DOHH2 (cell line): ENCODE data around the gene S100A4.

Experiments
- H3F3A ChIP-seq: fragments of 200-600 bp; sonication (generic), shearing (Covaris generic); 2 replicates; pipeline ENCODE4 v1.6.0; 2016; ENCODE audit warnings: antibody characterized with exemption, mild to moderate bottlenecking; ENCODE audit not compliant: control insufficient read depth, insufficient read depth
- H3K27ac ChIP-seq: fragments of 200-600 bp; sonication (generic); 2 replicates; pipeline ENCODE4 v1.5.1; 2014; ENCODE audit warnings: low read depth, mild to moderate bottlenecking, low read length, moderate library complexity
- H3K27me3 ChIP-seq: fragments of 200-600 bp; sonication (generic); 2 replicates; pipeline ENCODE4 v1.6.1; 2014; ENCODE audit warnings: mild to moderate bottlenecking, low read length, mixed read lengths; ENCODE audit not compliant: control insufficient read depth
- H3K36me3 ChIP-seq: fragments of 200-600 bp; sonication (generic); 2 replicates; pipeline ENCODE4 v1.6.1; 2014; ENCODE audit warnings: mild to moderate bottlenecking, low read length, moderate library complexity, mixed read lengths; ENCODE audit not compliant: control insufficient read depth
- H3K4me1 ChIP-seq: fragments of 200-600 bp; sonication (generic); 2 replicates; pipeline ENCODE4 v1.6.1; 2014; ENCODE audit warnings: mild to moderate bottlenecking, low read length, mixed read lengths; ENCODE audit not compliant: control insufficient read depth
- H3K4me2 ChIP-seq: fragments of 200-600 bp; sonication (generic); 2 replicates; pipeline ENCODE4 v1.6.0; 2014; ENCODE audit warnings: mild to moderate bottlenecking, low read length, moderate library complexity
- H3K4me3 ChIP-seq: fragments of 200-600 bp; sonication (generic); 2 replicates; pipeline ENCODE4 v1.5.1; 2014; ENCODE audit warnings: mild to moderate bottlenecking, low read length, mixed read lengths
- H3K79me2 ChIP-seq: fragments of 200-600 bp; sonication (generic); 2 replicates; pipeline ENCODE4 v1.6.1; 2014; ENCODE audit warnings: mild to moderate bottlenecking, low read length, mixed read lengths; ENCODE audit not compliant: control insufficient read depth
- H3K9me2 ChIP-seq: fragments of 200-600 bp; sonication (generic); replicated peaks from 2 replicates; pipeline ENCODE4 v1.6.1; 2014; ENCODE audit warnings: mild to moderate bottlenecking, low read length, mixed read lengths; ENCODE audit not compliant: control insufficient read depth
- H3K9me3 ChIP-seq: fragments of 200-600 bp; sonication (generic); 2 replicates; pipeline ENCODE4 v1.6.1; 2014; ENCODE audit warnings: antibody characterized with exemption, low read length, mixed read lengths; ENCODE audit not compliant: control insufficient read depth, insufficient read depth
- H4K20me1 ChIP-seq: fragments of 200-600 bp; sonication (generic); 2 replicates; pipeline ENCODE4 v1.6.0; 2014; ENCODE audit warnings: low read depth, mild to moderate bottlenecking, antibody characterized with exemption, low read length, moderate library complexity; ENCODE audit not compliant: control insufficient read depth, insufficient read depth
- CTCF ChIP-seq: fragments of 200-600 bp; sonication (generic); IDR thresholded peaks from one replicate; pipeline ENCODE4 v1.5.1; 2014; ENCODE audit warnings: antibody characterized with exemption, mild to moderate bottlenecking, low read depth, low read length; ENCODE audit not compliant: poor library complexity, severe bottlenecking
- EZH2phosphoT487 ChIP-seq: fragments of 200-600 bp; sonication (generic); IDR thresholded peaks from 2 replicates; pipeline ENCODE4 v1.6.1; 2017; ENCODE audit warnings: borderline replicate concordance, mild to moderate bottlenecking, antibody characterized with exemption, low read length, moderate library complexity, mixed read lengths

The S100A4 gene

GRCh38 chr1:153539395-153540093 lies 6.1 kb downstream of the S100A4 start:
- peaks cover 3% of the 10 kb centered on the region; the same call in 1 of the 2 replicates for H3K4me1 ChIP-seq
- H3K79me2 ChIP-seq: no peaks in the 10 kb centered on the region
- H4K20me1 ChIP-seq: no peaks in the 10 kb centered on the region
- no peak overlapping the region for H3K4me2 ChIP-seq
- H3F3A ChIP-seq: no peaks in the 10 kb centered on the region
- no peak overlapping the region for H3K27ac ChIP-seq
- TF ChIP-seq CTCF (no peak), EZH2phosphoT487 (no peak)
- no peaks in the 10 kb centered on the region for H3K9me3 ChIP-seq
- H3K9me2 ChIP-seq: no peaks in the 10 kb centered on the region
- no peak overlapping the region for H3K4me3 ChIP-seq
- H3K27me3 ChIP-seq: peaks cover 23% of the 10 kb centered on the region
- no peaks in the 10 kb centered on the region for H3K36me3 ChIP-seq

- Histone ChIP-seq H3K27ac (no peak overlapping the region), H4K20me1 (no peaks in the 10 kb centered on the region), H3K9me3 (no peaks in the 10 kb centered on the region), H3K4me3 (no peak overlapping the region), H3K4me2 (no peak overlapping the region), H3K4me1 (peaks cover 3% of the 10 kb centered on the region; the same call in 1 of the 2 replicates), H3F3A (no peaks in the 10 kb centered on the region), H3K79me2 (no peaks in the 10 kb centered on the region), H3K27me3 (peaks cover 25% of the 10 kb centered on the region), H3K36me3 (no peaks in the 10 kb centered on the region), H3K9me2 (no peaks in the 10 kb centered on the region)
- TF ChIP-seq CTCF: no peak
- no peak for TF ChIP-seq EZH2phosphoT487
Observed at GRCh38 chr1:153538315-153538821, 7.2 kb downstream of the S100A4 start.

- no peak overlapping the region for H3K4me3 ChIP-seq
- no peaks in the 10 kb centered on the region for H3K36me3 ChIP-seq
- no peak for TF ChIP-seq EZH2phosphoT487
- H3K27ac ChIP-seq: no peak overlapping the region
- no peaks in the 10 kb centered on the region for H3F3A ChIP-seq
- no peaks in the 10 kb centered on the region for H4K20me1 ChIP-seq
- peaks cover 6% of the 10 kb centered on the region; the same call in 1 of the 2 replicates for H3K4me1 ChIP-seq
- H3K27me3 ChIP-seq: peaks cover 26% of the 10 kb centered on the region
- no peak overlapping the region for H3K4me2 ChIP-seq
- no peaks in the 10 kb centered on the region for H3K79me2 ChIP-seq
- H3K9me3 ChIP-seq: no peaks in the 10 kb centered on the region
- no peaks in the 10 kb centered on the region for H3K9me2 ChIP-seq
Observed at GRCh38 chr1:153537376-153537730, 8.3 kb downstream of the S100A4 start.

GRCh38 chr1:153536671-153537375 lies 8.8 kb downstream of the S100A4 start:
- no peaks in the 10 kb centered on the region for H3K79me2 ChIP-seq
- peaks cover 28% of the 10 kb centered on the region for H3K27me3 ChIP-seq
- no peaks in the 10 kb centered on the region for H3F3A ChIP-seq
- no peaks in the 10 kb centered on the region for H4K20me1 ChIP-seq
- peaks cover 6% of the 10 kb centered on the region; the same call in 1 of the 2 replicates for H3K4me1 ChIP-seq
- no peak overlapping the region for H3K27ac ChIP-seq
- no peaks in the 10 kb centered on the region for H3K36me3 ChIP-seq
- no peaks in the 10 kb centered on the region for H3K9me3 ChIP-seq
- no peaks in the 10 kb centered on the region for H3K9me2 ChIP-seq
- TF ChIP-seq EZH2phosphoT487: no peak
- TF ChIP-seq CTCF: no peak
- H3K4me2 ChIP-seq: no peak overlapping the region; the same call in 1 of the 2 replicates
- no peak overlapping the region for H3K4me3 ChIP-seq
